Upper lobe of left lung (tissue), 6 donors: Measurements from ENCODE around the gene CLPSL1. TPM values are rescaled to one million over a fixed set of nuclear protein-coding genes. Genes with fewer than 3 reads are reported as not detected.

ENCODE experiments used
- ATAC-seq, 2 donors: fragments of 200-7000 bp; cut with Tn5 transposase; one replicate each; pipeline ENCODE4 v1.9.1; 2022; ENCODE audit warnings: mild to moderate bottlenecking in 2 of 2, moderate library complexity in 2 of 2; ENCODE audit not compliant: low FRiP score in 2 of 2
- DNase-seq, 2 donors: peaks; one replicate each; pipeline ENCODE4 v3.0.0-alpha.2; 2019 to 2020
- H3K27ac ChIP-seq, 4 donors: fragments of 200-600 bp; sonication (generic); one replicate each; pipeline ENCODE4 v1.5.1; 2016 to 2019
- H3K27me3 ChIP-seq, 4 donors: fragments of 200-600 bp; sonication (generic); one replicate each; pipeline ENCODE4 v1.5.1; 2017 to 2019
- H3K36me3 ChIP-seq, 4 donors: fragments of 200-600 bp; sonication (generic); one replicate each; pipeline ENCODE4 v1.5.1; 2016 to 2019
- H3K4me1 ChIP-seq, 4 donors: fragments of 200-600 bp; sonication (generic); one replicate each; pipeline ENCODE4 v1.5.1; 2018 to 2019
- H3K4me3 ChIP-seq, 4 donors: fragments of 200-600 bp; sonication (generic); one replicate each; pipeline ENCODE4 v1.5.1; 2017 to 2019; ENCODE audit warnings: mild to moderate bottlenecking in 2 of 4, moderate library complexity in 1 of 4
- H3K9me3 ChIP-seq, 4 donors: fragments of 200-600 bp; sonication (generic); one replicate each; pipeline ENCODE4 v1.5.1; 2018 to 2019
- EP300 ChIP-seq, 4 donors: sonication (generic); formaldehyde crosslinking; IDR thresholded peaks; one replicate each; pipeline ENCODE4 v1.5.1; 2017; ENCODE audit warnings: antibody characterized with exemption in 4 of 4, control low read depth in 2 of 4
- POLR2A ChIP-seq, 4 donors: fragments of 450-650 bp; IDR thresholded peaks; one replicate each; pipeline ENCODE4 v1.5.1; 2016 to 2017; ENCODE audit warnings: antibody characterized with exemption in 4 of 4, mild to moderate bottlenecking in 2 of 4
- POLR2AphosphoS5 ChIP-seq, 2 donors: sonication (generic); formaldehyde crosslinking; IDR thresholded peaks; one replicate each; pipeline ENCODE4 v1.5.1; 2017; ENCODE audit warnings: antibody characterized with exemption in 2 of 2
- WGBS, 2 donors: methylation state at CpG; one replicate each; pipeline ENCODE4 v1.1.5; 2017 to 2018; 5-methylcytosine and 5-hydroxymethylcytosine counted together
- total RNA-seq, 6 donors: library from RNA; depleted of rRNA in 4 of 6; stranded (reverse); fragments of >200 nt in 4 of 6; gene quantifications; one replicate each; pipeline versions ENCODE4 v1.1.0 to v1.2.1, GENCODE V29; 2016 to 2021
- TF ChIP-seq, protein P1 (sequence below), 6 experiments: fragments of 450-650 bp in 4 of 6; fragments of 200-600 bp in 2 of 6; sonication (generic) in 2 of 6; IDR thresholded peaks; one replicate each; pipeline ENCODE4 v1.5.1; 2016 to 2019; ENCODE audit warnings: antibody characterized with exemption in 6 of 6
- donor health status: DM: no; HTN: no; CAD: no; lungs with moderate emphysema.
- donor health status: DM: no; HTN: yes; CAD: no; lungs with severe emphysema.

Gene CLPSL1
- total RNA-seq, 6 donors from 2014 or later: not detected

DNA sequence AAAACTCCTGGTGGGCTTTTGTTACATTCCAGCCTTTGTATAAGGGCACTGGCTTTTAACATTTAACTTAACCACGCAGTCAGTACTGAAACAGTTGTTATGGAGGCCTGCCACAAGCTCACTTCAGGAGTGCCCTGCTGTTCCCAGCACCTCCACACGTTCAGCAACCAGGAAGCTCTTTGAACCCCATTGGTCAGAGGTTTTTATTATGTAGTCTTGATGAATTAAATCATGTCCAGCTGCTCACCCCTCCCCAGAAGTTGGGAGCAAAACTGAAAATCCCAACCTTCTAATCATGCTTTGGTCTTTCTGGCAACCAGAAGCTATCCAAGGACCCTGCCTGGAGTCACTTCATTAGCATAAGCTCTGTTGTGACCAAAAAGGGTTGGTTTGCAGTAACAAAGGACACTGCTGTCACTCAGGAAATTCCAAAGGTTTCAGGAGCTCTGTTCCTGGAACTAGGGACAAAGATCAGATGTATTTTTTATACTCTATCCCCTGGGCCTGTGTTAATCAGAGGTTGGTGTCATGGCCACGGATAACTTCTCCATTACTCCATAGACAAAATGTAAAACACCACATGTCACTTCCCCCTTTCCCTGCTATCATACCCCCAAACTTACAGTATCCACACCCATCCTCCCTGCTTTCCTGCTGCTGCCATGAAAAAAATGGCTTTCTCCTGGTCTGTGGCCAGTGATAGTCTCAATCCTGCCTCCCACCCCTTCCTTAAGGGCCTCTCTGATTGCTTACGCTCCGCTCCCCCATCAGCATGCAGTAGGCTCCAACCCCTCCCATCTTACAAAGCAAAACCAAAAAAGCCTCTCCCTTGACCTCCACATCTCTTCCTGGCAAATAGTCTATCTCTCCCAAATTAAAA lies 40.9 kb upstream of the CLPSL1 start:
- Histone ChIP-seq H3K4me1 (peaks cover 20 to 23% (median 21%) of the 10 kb centered on the region in 4 donors), H3K27me3 (no peaks in the 10 kb centered on the region), H3K4me3 (no peak overlapping the region), H3K36me3 (no peaks in the 10 kb centered on the region), H3K9me3 (no peaks in the 10 kb centered on the region), H3K27ac (peak overlapping the region in 1 of 4 donors; percentile 12)
- WGBS, 2 donors: 71 to 73% methylated on average over 5 of the region's 5 CpGs
- no peak for DNase-seq
- ATAC-seq: no peak
- TF ChIP-seq POLR2A (IDR thresholded peaks at IDR 0.05) (no peak), POLR2AphosphoS5 (IDR thresholded peaks at IDR 0.05) (no peak), EP300 (IDR thresholded peaks at IDR 0.05) (no peak)
- TF ChIP-seq, protein P1, sequence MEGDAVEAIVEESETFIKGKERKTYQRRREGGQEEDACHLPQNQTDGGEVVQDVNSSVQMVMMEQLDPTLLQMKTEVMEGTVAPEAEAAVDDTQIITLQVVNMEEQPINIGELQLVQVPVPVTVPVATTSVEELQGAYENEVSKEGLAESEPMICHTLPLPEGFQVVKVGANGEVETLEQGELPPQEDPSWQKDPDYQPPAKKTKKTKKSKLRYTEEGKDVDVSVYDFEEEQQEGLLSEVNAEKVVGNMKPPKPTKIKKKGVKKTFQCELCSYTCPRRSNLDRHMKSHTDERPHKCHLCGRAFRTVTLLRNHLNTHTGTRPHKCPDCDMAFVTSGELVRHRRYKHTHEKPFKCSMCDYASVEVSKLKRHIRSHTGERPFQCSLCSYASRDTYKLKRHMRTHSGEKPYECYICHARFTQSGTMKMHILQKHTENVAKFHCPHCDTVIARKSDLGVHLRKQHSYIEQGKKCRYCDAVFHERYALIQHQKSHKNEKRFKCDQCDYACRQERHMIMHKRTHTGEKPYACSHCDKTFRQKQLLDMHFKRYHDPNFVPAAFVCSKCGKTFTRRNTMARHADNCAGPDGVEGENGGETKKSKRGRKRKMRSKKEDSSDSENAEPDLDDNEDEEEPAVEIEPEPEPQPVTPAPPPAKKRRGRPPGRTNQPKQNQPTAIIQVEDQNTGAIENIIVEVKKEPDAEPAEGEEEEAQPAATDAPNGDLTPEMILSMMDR (IDR thresholded peaks at IDR 0.05): no peak

DNA sequence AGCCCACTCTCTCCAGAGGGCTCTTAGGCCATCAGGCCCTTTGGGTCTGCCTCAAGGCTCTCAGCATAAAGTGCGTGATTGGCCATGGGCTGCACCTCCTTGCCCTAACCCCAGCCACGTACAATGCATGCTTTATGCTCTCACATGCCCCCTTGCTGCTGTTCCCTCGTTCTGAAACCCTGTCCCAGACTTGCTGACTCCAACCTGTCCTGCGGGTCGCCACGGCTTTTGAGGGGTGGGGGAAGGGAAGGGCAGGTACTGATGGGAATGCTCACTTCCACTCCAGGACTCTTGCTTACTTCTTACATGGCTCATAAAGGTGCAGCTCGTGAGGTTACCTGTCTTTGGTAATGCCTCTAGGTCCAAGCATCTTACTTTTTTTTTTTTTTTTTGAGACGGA lies 38.0 kb upstream of the CLPSL1 start:
- Histone ChIP-seq H3K36me3 (no peaks in the 10 kb centered on the region), H3K4me3 (no peak overlapping the region), H3K27ac (no peak overlapping the region), H3K4me1 (peaks cover 0 to 2% (median 0%) of the 10 kb centered on the region in 4 donors), H3K27me3 (no peaks in the 10 kb centered on the region), H3K9me3 (no peaks in the 10 kb centered on the region)
- 59 to 68% methylated on average over 8 of the region's 8 CpGs for WGBS, 2 donors
- ATAC-seq: no peak
- TF ChIP-seq EP300 (IDR thresholded peaks at IDR 0.05) (no peak), POLR2AphosphoS5 (IDR thresholded peaks at IDR 0.05) (no peak), POLR2A (IDR thresholded peaks at IDR 0.05) (no peak)
- TF ChIP-seq, protein P1 (IDR thresholded peaks at IDR 0.05): no peak
- no peak for DNase-seq

DNA sequence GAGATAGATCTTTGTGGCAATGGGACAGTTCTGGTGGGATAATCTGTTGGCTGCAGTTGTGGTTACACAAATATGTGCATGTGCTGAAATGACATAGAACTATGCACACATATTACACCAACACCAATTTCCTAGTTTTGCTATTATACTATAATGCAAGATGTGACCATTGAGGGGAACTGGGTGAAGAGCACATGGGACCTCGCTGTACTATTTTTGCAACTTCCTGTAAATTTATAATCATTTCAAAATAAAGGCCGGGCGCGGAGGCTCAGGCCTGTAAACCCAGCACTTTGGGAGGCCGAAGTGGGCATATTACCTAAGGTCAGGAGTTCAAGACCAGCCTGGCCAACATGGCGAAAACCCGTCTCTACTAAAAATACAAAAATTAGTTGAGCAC lies 35.3 kb upstream of the CLPSL1 start:
- Histone ChIP-seq H3K27ac (no peak overlapping the region), H3K27me3 (no peaks in the 10 kb centered on the region), H3K4me3 (no peak overlapping the region), H3K9me3 (no peaks in the 10 kb centered on the region), H3K36me3 (no peaks in the 10 kb centered on the region), H3K4me1 (no peaks in the 10 kb centered on the region)
- WGBS, 2 donors: 73 to 78% methylated on average over 7 of the region's 7 CpGs
- DNase-seq: peak in 1 of 2 donors; percentile 22
- TF ChIP-seq EP300 (IDR thresholded peaks at IDR 0.05) (no peak), POLR2A (IDR thresholded peaks at IDR 0.05) (no peak), POLR2AphosphoS5 (IDR thresholded peaks at IDR 0.05) (no peak)
- TF ChIP-seq, protein P1 (IDR thresholded peaks at IDR 0.05): no peak
- ATAC-seq: peak in 1 of 2 donors; percentile 43

DNA sequence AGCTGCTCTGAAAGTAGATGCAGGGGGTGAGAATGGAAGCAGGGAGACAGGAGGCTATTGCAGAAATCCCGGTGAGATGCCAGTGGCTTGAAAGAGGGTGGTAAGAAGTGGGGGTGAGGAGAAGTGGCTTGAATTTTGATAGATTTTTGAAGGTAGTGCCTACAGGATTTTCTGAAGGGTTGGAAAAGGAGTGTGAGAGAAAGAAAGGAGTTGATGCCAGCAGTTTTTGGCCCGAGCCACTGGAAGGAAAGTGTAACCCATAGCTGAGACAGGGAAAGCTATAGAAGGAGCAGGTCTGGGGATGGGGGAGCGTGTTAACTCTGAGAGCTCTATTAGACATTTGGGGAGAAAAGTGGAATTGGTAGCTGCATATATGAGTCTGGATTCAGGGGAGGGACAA lies 34.3 kb upstream of the CLPSL1 start:
- Histone ChIP-seq H3K4me1 (no peaks in the 10 kb centered on the region), H3K27ac (no peak overlapping the region), H3K4me3 (no peak overlapping the region), H3K9me3 (no peaks in the 10 kb centered on the region), H3K27me3 (no peaks in the 10 kb centered on the region), H3K36me3 (no peaks in the 10 kb centered on the region)
- ATAC-seq (no peak), DNase-seq (peak in 1 of 2 donors; percentile 14)
- 83 to 91% methylated on average over 3 of the region's 3 CpGs for WGBS, 2 donors
- TF ChIP-seq, protein P1 (IDR thresholded peaks at IDR 0.05): no peak
- no peak for TF ChIP-seq POLR2A (IDR thresholded peaks at IDR 0.05)
- TF ChIP-seq POLR2AphosphoS5 (IDR thresholded peaks at IDR 0.05): no peak

DNA sequence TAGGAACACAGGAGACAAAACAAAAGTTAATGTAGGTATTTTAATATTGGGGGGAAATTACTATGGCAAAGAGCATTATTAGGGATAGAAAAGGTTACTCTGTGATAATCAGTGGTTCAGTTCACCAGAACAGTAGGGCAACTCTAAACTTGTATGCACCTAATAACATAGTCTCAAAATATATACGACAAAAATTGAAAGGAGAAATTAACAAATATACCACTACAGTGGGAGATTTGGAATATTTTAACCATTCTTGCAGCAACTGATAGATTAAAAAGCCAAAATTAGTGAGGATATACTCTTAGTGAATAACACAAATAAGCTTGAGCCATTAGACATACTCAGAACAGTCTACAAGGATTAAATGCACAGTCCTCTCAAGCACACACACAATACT lies 32.9 kb upstream of the CLPSL1 start:
- Histone ChIP-seq H3K27me3 (no peaks in the 10 kb centered on the region), H3K36me3 (no peaks in the 10 kb centered on the region), H3K9me3 (no peaks in the 10 kb centered on the region), H3K4me1 (no peaks in the 10 kb centered on the region), H3K4me3 (no peak overlapping the region), H3K27ac (no peak overlapping the region)
- DNase-seq (no peak), ATAC-seq (no peak)
- WGBS, 2 donors: 100% methylated on average over 1 of the region's 1 CpG
- TF ChIP-seq POLR2AphosphoS5 (IDR thresholded peaks at IDR 0.05): no peak
- TF ChIP-seq, protein P1 (IDR thresholded peaks at IDR 0.05): no peak
- TF ChIP-seq EP300 (IDR thresholded peaks at IDR 0.05): no peak
- TF ChIP-seq POLR2A (IDR thresholded peaks at IDR 0.05): no peak
